Measurements from ENCODE around the gene SLBP.

The SLBP gene

GRCh38 chr4:1712216-1713002 lies at the start of gene SLBP:
TSS of gene SLBP (minus strand) at chr4:1712319. CDS start at chr4:1712188, 131 bp downstream.
- peak; percentile 98 to 99 for DNase-seq (ENCODE audit: low read depth in 2 of 2)

GRCh38 chr4:1761130-1761689 lies 49.1 kb upstream of the SLBP start:
- no peak for DNase-seq (ENCODE audit: low read depth in 2 of 2)

GRCh38 chr4:1760521-1761071 lies 48.5 kb upstream of the SLBP start:
- no peak for DNase-seq (ENCODE audit: low read depth in 2 of 2)

- DNase-seq (ENCODE audit: low read depth in 2 of 2) = no peak
These were observed 47.7 kb upstream of the SLBP start for GRCh38 chr4:1759818-1760223.

GRCh38 chr4:1759170-1759817 lies 47.2 kb upstream of the SLBP start:
- no peak for DNase-seq (ENCODE audit: low read depth in 2 of 2)

GRCh38 chr4:1758306-1759121 lies 46.4 kb upstream of the SLBP start:
- no peak for DNase-seq (ENCODE audit: low read depth in 2 of 2)

- no peak for DNase-seq (ENCODE audit: low read depth in 2 of 2)
These were observed 45.7 kb upstream of the SLBP start for GRCh38 chr4:1757836-1758235.

- no peak for DNase-seq (ENCODE audit: low read depth in 2 of 2)
These were observed 45.0 kb upstream of the SLBP start for GRCh38 chr4:1756893-1757779.

GRCh38 chr4:1756079-1756478 lies 44.0 kb upstream of the SLBP start:
- DNase-seq (ENCODE audit: low read depth in 2 of 2) = no peak

GRCh38 chr4:1755297-1755696 lies 43.2 kb upstream of the SLBP start:
- no peak for DNase-seq (ENCODE audit: low read depth in 2 of 2)

- no peak for DNase-seq (ENCODE audit: low read depth in 2 of 2)
These were observed 42.2 kb upstream of the SLBP start for GRCh38 chr4:1754336-1754735.

- DNase-seq (ENCODE audit: low read depth in 2 of 2) = no peak
These were observed 41.7 kb upstream of the SLBP start for GRCh38 chr4:1753697-1754311.

GRCh38 chr4:1753294-1753696 lies 41.2 kb upstream of the SLBP start:
- DNase-seq (ENCODE audit: low read depth in 2 of 2) = no peak

- DNase-seq (ENCODE audit: low read depth in 2 of 2) = peak; percentile 18 to 30
These were observed 40.3 kb upstream of the SLBP start for GRCh38 chr4:1752284-1753041.

- no peak for DNase-seq (ENCODE audit: low read depth in 2 of 2)
These were observed 39.8 kb upstream of the SLBP start for GRCh38 chr4:1751919-1752283.

GRCh38 chr4:1751155-1751918 lies 39.2 kb upstream of the SLBP start:
- no peak for DNase-seq (ENCODE audit: low read depth in 2 of 2)

- DNase-seq (ENCODE audit: low read depth in 2 of 2) = no peak
These were observed 38.4 kb upstream of the SLBP start for GRCh38 chr4:1750381-1751154.

- DNase-seq (ENCODE audit: low read depth in 2 of 2) = no peak
These were observed 37.7 kb upstream of the SLBP start for GRCh38 chr4:1749826-1750225.

Measured in stimulated activated CD8-positive, alpha-beta memory T cell treated with anti-CD3 and anti-CD28 coated beads, Interleukin-15, amount 100 ng/mL, for 48 hours (primary cell).